Stimulated activated effector memory CD8-positive, alpha-beta T cell treated with anti-CD3 and anti-CD28 coated beads, Interleukin-12 subunit alpha, Interleukin-12 subunit beta, amount 100 ng/mL, for 72 hours (primary cell): ENCODE results near the gene NDFIP1.

Source experiments
- ATAC-seq: fragments of 150-1000 bp; cut with Tn5 transposase; 2 replicates; pipeline ENCODE4 v1.10.0; 2021
- DNase-seq, 2 donors: peaks; one replicate each; pipeline ENCODE4 v3.0.0; 2021 to 2022; ENCODE audit warnings: low spot score in 2 of 2
- H3K27ac Mint-ChIP-seq: one replicate; pipeline ENCODE4 v1.8.0; 2022; ENCODE audit warnings: mild to moderate bottlenecking, mixed read lengths
- H3K36me3 Mint-ChIP-seq: one replicate; pipeline ENCODE4 v1.8.0; 2022; ENCODE audit warnings: mild to moderate bottlenecking, mixed read lengths
- H3K4me1 Mint-ChIP-seq: one replicate; pipeline ENCODE4 v1.8.0; 2022; ENCODE audit warnings: mixed read lengths
- H3K4me3 Mint-ChIP-seq: one replicate; pipeline ENCODE4 v1.8.0; 2022; ENCODE audit warnings: mild to moderate bottlenecking, mixed read lengths
- H3K9me3 Mint-ChIP-seq: one replicate; pipeline ENCODE4 v1.8.0; 2022; ENCODE audit warnings: mixed read lengths

The NDFIP1 gene

DNA sequence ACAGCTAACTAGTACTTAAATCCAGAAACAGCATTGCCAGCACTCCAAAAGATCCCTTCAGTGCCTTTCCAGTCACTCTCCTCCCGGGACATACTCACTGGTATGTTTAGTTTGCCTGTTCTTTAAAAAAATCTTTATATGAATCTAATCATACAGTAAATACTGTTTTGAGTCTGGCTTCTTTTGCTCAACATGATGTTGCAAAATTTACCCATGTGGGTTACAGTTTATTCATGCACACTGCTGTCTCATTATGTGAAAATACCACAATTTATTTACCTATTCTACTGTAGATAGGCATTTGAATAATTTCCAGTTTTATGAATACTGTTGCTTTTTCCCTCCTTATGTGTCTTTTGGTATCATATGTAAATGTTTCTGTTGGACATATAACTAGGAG is 13.5 kb downstream of the NDFIP1 start:
- H3K4me1 Mint-ChIP-seq: peaks cover 49% of the 10 kb centered on the region
- peaks cover 59% of the 10 kb centered on the region for H3K36me3 Mint-ChIP-seq
- peak; percentile 46 for ATAC-seq

DNA sequence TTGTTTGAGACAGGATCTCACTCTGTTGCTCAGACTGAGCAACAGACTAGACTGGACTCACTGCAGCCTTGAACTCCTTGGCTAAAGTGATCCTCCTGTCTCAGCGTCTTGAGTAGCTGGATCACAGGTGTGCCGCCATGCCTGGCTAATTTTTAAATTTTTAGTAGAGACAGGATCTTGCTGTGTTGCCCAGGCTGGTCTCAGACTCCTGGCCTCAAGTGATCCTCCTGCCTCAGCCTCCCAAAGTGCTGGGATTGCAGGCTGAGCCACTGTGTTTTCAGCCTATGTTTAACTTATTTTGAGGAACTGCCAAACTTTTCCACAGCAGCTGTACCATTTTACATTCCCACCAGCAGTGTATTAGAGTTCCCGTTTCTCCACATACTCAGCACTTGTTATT is 16.8 kb downstream of the NDFIP1 start:
- Mint-ChIP-seq H3K9me3 (no peaks in the 10 kb centered on the region), H3K4me1 (peaks cover 46% of the 10 kb centered on the region), H3K4me3 (no peak overlapping the region), H3K27ac (no peak overlapping the region), H3K36me3 (peaks cover 29% of the 10 kb centered on the region)
- ATAC-seq (no peak), DNase-seq (no peak)

More for the DNA sequence above, 13.5 kb downstream of the NDFIP1 start:
- no peak overlapping the region for H3K27ac Mint-ChIP-seq
- H3K4me3 Mint-ChIP-seq: no peak overlapping the region
- H3K9me3 Mint-ChIP-seq: no peaks in the 10 kb centered on the region
- DNase-seq: no peak

DNA sequence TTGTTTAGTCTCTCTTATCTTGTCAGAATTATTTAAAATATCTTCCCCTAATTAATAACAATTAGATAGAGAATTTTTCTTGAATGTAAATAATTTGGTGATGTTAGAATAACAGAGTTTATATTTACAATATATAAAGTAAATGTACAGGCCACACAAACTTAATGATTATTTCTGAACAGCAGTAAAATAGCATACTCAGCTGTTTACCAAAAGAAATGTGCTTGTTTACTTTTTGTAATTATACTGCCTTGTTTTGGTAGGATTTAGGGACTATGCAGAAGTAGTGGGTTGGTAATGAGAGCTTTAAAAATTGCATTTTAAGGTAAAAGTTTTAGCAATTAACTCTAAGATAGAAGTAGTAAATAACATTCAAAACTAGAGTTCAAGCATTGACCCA is 17.4 kb downstream of the NDFIP1 start:
- Mint-ChIP-seq H3K27ac (no peak overlapping the region), H3K9me3 (no peaks in the 10 kb centered on the region), H3K36me3 (peaks cover 23% of the 10 kb centered on the region), H3K4me3 (no peak overlapping the region), H3K4me1 (peaks cover 41% of the 10 kb centered on the region)
- DNase-seq: no peak
- no peak for ATAC-seq

DNA sequence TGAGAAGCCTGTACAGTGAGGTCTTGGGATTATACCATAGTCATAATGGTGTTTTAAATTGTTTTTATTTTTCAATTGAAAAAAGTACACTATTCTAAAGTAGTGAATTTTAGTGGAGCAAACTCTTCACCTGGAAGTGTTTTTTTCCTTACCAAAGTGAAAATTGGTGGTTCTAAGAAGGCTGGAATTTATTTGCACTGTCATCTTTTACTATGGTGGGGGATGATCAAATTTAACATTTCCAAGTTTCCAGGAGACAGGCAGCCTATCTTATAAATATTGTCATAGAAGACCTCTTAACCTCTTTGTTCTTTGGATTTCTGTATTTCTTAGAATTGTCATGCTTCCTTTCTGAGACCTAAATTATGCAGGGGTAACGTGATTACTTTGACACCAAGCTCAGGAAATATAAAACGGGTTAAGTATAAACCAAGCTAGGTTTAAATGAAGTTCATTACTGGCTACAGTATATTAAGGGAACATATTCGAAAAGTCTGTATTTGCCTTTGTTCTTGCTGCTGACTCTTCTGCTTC is 20.2 kb downstream of the NDFIP1 start:
- ATAC-seq (peak; percentile 31), DNase-seq (no peak)
- peak overlapping the region; percentile 40 for H3K27ac Mint-ChIP-seq
- H3K4me1 Mint-ChIP-seq: peaks cover 30% of the 10 kb centered on the region
- no peaks in the 10 kb centered on the region for H3K36me3 Mint-ChIP-seq
- no peak overlapping the region for H3K4me3 Mint-ChIP-seq
- H3K9me3 Mint-ChIP-seq: no peaks in the 10 kb centered on the region

DNA sequence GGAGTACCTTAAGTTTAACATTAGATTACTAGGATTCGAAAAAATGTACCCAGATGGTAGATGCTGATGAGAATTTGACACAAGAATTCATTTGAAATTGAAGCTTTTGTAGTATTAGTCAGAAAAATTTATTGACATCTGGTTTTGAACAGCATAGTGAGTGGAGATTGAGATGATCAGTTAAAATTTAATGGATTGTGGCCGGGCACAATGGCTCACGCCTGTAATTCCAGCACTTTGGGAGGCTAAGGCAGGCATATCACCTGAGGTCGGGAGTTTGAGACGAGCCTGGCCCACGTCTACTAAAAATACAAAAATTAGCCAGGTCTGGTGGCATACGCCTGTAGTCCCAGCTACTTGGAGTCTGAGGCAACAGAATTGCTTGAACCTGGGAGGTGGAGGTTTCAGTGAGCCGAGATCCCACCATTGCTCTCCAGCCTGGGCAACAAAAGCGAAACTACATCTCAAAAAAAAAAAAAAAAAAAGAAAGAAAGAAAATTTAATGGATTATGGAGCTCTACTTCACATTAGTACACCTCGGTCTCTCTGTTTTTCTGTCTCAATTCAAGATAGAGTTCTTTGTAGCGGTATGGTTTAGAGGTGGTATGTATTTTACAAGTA is 21.0 kb downstream of the NDFIP1 start:
- peaks cover 24% of the 10 kb centered on the region for H3K4me1 Mint-ChIP-seq
- H3K36me3 Mint-ChIP-seq: no peaks in the 10 kb centered on the region
- H3K9me3 Mint-ChIP-seq: no peaks in the 10 kb centered on the region
- no peak for ATAC-seq
- peak overlapping the region; percentile 40 for H3K27ac Mint-ChIP-seq
- no peak overlapping the region for H3K4me3 Mint-ChIP-seq
- DNase-seq: no peak

DNA sequence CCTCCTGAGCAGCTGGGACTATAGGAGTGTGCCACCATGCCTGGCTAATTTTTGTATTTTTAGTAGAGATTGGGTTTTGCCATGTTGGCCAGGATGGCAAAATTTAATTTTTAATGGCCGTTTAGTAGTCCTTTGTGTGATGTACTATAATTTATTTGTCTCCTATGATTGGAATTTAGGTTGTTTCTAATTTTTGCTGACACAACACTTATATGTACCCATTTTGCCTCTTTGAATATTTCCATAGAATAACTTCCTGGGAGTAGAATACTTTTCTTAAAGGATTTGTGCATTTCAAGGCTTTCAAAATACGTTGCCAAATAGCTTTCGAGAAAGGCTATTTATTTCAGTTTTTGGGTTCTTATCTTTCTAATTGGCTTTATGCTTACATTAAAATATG is 22.8 kb downstream of the NDFIP1 start:
- ATAC-seq: no peak
- no peak overlapping the region for H3K27ac Mint-ChIP-seq
- DNase-seq: no peak
- no peaks in the 10 kb centered on the region for H3K9me3 Mint-ChIP-seq
- peaks cover 24% of the 10 kb centered on the region for H3K4me1 Mint-ChIP-seq
- H3K4me3 Mint-ChIP-seq: no peak overlapping the region
- H3K36me3 Mint-ChIP-seq: no peaks in the 10 kb centered on the region

DNA sequence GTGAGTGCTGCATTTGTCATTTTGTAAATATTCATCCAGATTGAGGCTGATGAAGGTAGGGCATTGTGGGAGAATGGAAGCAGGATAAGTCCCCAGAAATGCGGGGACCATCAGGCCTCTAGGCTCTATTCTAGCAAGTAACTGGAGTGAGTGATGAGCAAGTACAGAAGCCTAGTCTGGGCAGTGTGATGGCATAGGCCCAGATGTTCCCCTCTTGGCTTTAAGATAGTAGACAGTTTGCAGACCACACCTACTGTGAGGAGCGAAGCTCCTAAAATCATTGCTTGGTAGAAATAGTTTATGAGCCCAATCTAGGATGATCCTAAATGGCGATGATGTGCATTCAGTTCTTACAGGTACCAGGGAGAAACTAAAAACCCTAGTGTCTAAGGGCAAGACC is 24.3 kb downstream of the NDFIP1 start:
- Mint-ChIP-seq H3K4me1 (peaks cover 22% of the 10 kb centered on the region), H3K36me3 (no peaks in the 10 kb centered on the region), H3K4me3 (no peak overlapping the region), H3K27ac (no peak overlapping the region), H3K9me3 (no peaks in the 10 kb centered on the region)
- DNase-seq: no peak
- no peak for ATAC-seq

DNA sequence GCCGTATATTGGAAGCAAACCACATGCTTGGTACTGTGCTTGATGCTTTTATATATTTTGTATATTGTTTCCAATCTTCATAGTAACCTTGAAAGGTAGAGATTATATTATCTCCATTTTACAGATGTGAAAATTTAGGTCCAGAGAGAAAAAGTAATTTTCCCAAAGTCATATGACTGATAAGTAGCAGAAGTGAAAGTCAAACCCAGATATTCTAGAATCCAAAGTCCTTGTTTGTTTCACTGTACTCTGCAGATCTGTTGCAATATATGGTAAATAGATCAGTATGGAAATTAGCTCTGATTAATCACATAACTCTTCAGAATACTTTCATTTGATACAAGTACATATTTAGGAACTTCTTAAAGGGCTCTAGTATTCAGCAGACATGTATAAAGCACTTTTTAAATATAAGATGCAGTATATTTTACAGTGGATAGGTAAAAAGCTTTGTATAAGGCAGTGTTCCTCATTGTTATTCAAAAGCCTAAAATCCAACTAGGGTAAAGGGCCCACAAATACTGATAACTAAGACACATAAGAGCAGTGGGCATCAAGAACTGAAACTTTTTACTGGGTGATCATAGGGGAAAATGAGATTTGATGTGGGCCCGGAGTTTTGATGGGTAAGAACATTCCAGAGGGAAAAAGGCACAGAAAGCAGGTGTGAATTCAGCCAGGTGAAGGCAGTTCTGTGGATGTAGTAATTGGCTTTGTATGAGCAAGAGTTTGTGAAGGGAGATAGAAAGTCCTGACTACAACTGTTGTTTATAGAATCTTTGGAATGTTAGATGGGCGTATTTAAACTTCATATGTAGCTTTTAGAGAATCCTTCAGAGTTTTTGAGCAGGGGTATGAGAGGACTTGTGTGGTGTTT is 25.0 kb downstream of the NDFIP1 start:
- DNase-seq (no peak), ATAC-seq (no peak)
- H3K4me1 Mint-ChIP-seq: peaks cover 16% of the 10 kb centered on the region
- no peak overlapping the region for H3K4me3 Mint-ChIP-seq
- H3K27ac Mint-ChIP-seq: no peak overlapping the region
- no peaks in the 10 kb centered on the region for H3K9me3 Mint-ChIP-seq
- H3K36me3 Mint-ChIP-seq: no peaks in the 10 kb centered on the region

DNA sequence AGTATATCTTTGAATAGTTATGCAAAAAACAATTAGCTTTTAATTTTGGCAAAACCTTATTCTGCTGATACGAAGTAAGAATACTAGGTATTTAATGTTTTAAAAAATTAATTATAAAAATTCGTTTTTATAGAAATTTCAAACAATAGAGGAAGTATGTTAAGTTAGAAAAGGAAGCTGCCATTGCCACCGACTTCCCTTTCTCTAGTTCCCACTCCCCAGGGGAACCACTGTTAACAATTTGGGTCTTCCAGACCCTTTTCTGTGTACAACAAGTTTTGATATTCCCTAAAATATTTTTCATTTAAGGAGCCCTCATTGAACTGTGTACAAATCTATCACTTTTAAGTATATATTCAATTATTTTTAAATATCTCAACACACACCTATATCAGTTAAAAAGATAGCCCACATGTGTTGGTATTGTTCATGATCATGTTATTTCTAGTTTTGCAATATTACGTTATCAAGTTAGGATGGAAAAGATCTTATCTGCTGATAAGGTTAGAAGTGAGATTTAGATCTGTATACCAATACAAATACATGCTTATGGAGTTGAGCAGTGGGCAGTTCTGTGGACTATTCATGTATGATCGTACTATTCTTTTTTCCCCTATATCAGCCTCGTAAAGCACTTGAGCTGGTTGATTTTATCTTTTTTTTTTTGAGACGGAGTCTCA is 25.9 kb downstream of the NDFIP1 start:
- no peak overlapping the region for H3K4me3 Mint-ChIP-seq
- DNase-seq: no peak

DNA sequence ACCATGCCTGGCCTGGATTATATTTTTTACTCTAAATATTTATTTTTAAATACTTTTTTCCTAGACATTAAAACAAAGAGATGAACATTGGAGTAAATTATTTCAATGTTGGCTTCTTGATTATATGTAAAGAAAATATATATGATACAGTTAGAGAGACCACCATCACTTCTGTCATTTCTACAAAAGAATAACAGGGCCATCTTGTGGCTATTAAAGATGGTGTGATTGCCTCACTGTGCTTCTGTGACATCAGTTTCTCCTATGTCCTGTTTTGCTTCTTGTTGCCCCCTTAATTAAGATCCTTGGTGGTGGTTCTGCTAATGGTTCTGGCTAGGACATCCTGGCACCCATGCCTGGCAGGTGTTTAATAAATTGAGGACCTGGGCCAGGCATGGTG is 32.9 kb downstream of the NDFIP1 start:
- ATAC-seq: no peak
- no peak overlapping the region for H3K4me3 Mint-ChIP-seq
- no peaks in the 10 kb centered on the region for H3K4me1 Mint-ChIP-seq
- H3K27ac Mint-ChIP-seq: no peak overlapping the region
- no peak for DNase-seq
- no peaks in the 10 kb centered on the region for H3K9me3 Mint-ChIP-seq
- no peaks in the 10 kb centered on the region for H3K36me3 Mint-ChIP-seq

More for the DNA sequence above, 25.9 kb downstream of the NDFIP1 start:
- no peak for ATAC-seq
- peaks cover 7% of the 10 kb centered on the region for H3K4me1 Mint-ChIP-seq
- H3K36me3 Mint-ChIP-seq: no peaks in the 10 kb centered on the region
- H3K27ac Mint-ChIP-seq: peak overlapping the region; percentile 48
- no peaks in the 10 kb centered on the region for H3K9me3 Mint-ChIP-seq

DNA sequence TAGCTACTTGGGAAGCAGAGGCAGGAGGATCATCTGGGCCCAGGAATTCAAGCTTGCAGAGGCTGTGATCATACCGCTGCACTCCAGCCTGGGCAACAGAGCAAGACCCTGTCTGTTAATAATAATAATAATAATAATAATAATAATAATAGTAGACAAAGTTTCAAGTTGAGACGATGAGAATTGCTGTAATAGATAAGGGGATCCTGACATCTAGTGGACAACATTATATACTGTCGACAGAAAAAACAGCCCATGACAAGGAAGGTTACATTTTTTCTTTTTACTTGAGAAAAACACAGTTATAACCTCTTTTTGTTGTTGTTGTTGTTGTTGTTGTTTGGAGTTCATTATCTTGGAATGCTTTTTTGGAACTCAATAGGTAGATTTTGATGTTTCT is 35.3 kb downstream of the NDFIP1 start:
- no peak for DNase-seq
- H3K4me3 Mint-ChIP-seq: no peak overlapping the region
- no peak for ATAC-seq
- no peak overlapping the region for H3K27ac Mint-ChIP-seq
- no peaks in the 10 kb centered on the region for H3K36me3 Mint-ChIP-seq
- no peaks in the 10 kb centered on the region for H3K4me1 Mint-ChIP-seq
- H3K9me3 Mint-ChIP-seq: no peaks in the 10 kb centered on the region

DNA sequence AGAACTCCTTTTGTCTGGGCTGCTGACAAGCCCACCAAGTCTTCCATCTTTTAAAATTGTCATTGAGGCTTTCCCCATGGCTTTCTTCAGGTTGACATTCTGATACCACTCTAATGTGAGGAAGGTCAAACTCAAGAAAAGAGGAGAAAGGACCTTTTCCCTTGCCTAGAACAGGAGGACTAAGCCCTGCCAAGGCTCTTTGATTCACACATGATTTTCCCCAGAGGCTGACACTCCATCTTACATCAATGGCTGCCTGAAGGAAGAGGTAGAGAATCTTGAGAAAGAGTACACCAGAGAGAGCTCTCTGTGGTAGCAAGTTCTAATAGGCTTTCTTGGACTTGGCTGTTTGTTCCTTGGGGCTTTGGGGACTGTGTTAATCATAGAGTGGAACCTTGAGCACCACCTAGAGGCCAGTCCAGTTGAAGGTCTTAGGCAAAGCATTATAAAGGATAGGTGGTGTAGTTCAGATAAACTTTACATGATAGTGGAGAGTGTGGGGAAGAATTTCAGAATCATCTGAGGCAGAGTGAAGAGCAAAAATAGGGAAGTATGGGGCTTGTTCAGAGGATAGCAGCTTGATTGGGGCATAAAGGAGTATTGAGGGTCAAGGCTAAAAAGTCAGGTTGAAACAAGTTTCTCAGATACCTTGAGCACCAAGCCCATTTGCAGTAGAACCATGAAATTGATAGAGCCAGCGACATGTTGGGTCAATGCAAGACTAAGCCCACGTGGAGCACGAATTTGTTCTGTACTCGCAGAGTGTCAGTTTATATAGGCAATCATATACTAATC is 36.7 kb downstream of the NDFIP1 start:
- Mint-ChIP-seq H3K9me3 (no peaks in the 10 kb centered on the region), H3K27ac (no peak overlapping the region), H3K36me3 (no peaks in the 10 kb centered on the region), H3K4me3 (no peak overlapping the region), H3K4me1 (no peaks in the 10 kb centered on the region)
- peak; percentile 87 for ATAC-seq
- peak; percentile 17 to 66 for DNase-seq

DNA sequence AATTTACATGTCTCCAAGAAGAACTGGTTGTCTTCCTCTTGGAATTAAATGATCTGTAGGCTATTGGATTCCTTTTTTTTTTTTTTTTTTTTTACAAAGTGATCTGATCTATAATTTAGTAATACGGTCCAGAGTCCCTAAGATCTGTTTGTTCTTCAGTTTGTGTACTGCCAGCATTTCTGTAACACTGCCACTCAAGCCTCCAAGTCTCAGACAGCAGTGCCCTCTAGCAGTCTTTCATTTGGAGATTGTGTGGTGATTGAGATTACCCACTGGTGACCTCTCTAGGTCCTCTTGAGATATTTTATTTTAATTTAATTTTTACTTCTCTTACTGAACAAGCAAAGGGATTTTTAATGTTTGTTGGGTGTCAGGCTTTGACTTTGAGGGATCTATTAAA is 40.8 kb downstream of the NDFIP1 start:
- Mint-ChIP-seq H3K4me3 (no peak overlapping the region), H3K9me3 (no peaks in the 10 kb centered on the region), H3K36me3 (peaks cover 29% of the 10 kb centered on the region), H3K27ac (no peak overlapping the region), H3K4me1 (no peaks in the 10 kb centered on the region)
- ATAC-seq: no peak
- no peak for DNase-seq

DNA sequence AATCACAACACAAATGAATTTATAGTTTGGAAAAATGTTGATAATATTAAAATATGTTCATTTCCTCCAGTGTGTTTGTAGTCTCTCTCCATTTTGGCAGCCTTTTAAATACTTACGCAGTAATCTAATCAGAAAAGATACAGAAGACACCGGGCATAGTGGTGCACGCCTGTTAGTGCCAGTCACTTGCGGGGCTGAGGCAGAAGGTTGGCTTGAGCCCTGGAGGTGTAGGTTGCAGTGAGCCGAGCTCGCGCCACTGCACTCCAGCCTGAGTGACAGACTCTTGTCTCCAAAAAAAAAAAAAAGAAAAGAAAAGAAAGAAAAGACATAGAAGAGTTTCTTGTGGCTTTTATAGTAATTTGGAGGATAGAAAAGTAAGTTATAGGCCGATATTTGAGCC is 41.9 kb downstream of the NDFIP1 start:
- no peak for DNase-seq
- peaks cover 39% of the 10 kb centered on the region for H3K36me3 Mint-ChIP-seq
- H3K9me3 Mint-ChIP-seq: no peaks in the 10 kb centered on the region
- H3K27ac Mint-ChIP-seq: no peak overlapping the region
- ATAC-seq: no peak
- H3K4me1 Mint-ChIP-seq: no peaks in the 10 kb centered on the region
- H3K4me3 Mint-ChIP-seq: no peak overlapping the region
